DND-41 (cell line): ENCODE measurements around the gene PPP1R13B.

Experiments used
- CTCF ChIP-seq: IDR thresholded peaks from 2 replicates; pipeline ENCODE4 v1.5.1; 2012; ENCODE audit warnings: borderline replicate concordance, low read length, moderate library complexity, mild to moderate bottlenecking; ENCODE audit not compliant: poor library complexity, severe bottlenecking; ENCODE audit errors: extremely low read depth
- EZH2 ChIP-seq: IDR thresholded peaks from 3 replicates; pipeline ENCODE4 v1.6.1; 2012; ENCODE audit warnings: borderline replicate concordance, low read depth, mild to moderate bottlenecking, moderate library complexity, low read length, inconsistent platforms; ENCODE audit not compliant: severe bottlenecking

- TF ChIP-seq CTCF (no peak), EZH2 (no peak)
Measured at GRCh38 chr14:103692159-103692558, 155.2 kb downstream of the PPP1R13B start.
